Testis (tissue), 3 donors: Measurements from ENCODE around the gene SRXN1. TPM values are rescaled to one million over a fixed set of nuclear protein-coding genes. Genes with fewer than 3 reads are reported as not detected.
A peak's percentile ranks its signal among the peaks of the same experiment; 100 is the strongest.

Source experiments
- DNase-seq: peaks from one replicate; pipeline ENCODE4 v3.0.0-alpha.2; 2019
- H3K27ac ChIP-seq, 2 donors: fragments of 200-600 bp; sonication (generic); one replicate each; pipeline ENCODE4 v1.5.1; 2019
- H3K27me3 ChIP-seq: fragments of 200-600 bp; sonication (generic); one replicate; pipeline ENCODE4 v1.5.1; 2019
- H3K36me3 ChIP-seq: fragments of 200-600 bp; sonication (generic); one replicate; pipeline ENCODE4 v1.5.1; 2017; ENCODE audit warnings: low read depth; ENCODE audit errors: missing control alignments
- H3K4me1 ChIP-seq: fragments of 200-600 bp; sonication (generic); one replicate; pipeline ENCODE4 v1.5.1; 2019
- H3K4me3 ChIP-seq, 2 donors: fragments of 200-600 bp; sonication (generic); one replicate each; pipeline ENCODE4 v1.5.1; 2017 to 2019
- H3K9me3 ChIP-seq: fragments of 200-600 bp; sonication (generic); one replicate; pipeline ENCODE4 v1.5.1; 2017
- POLR2A ChIP-seq: fragments of 450-650 bp; IDR thresholded peaks from one replicate; pipeline ENCODE4 v1.6.1; 2017; ENCODE audit warnings: antibody characterized with exemption, mild to moderate bottlenecking, moderate library complexity
- WGBS, 2 donors: methylation state at CpG; one replicate each; pipeline ENCODE4 v1.1.5; 2018; 5-methylcytosine and 5-hydroxymethylcytosine counted together
- intact Hi-C: fragments of 100-400 bp; cut with DNase I; formaldehyde crosslinking; loops from one replicate; pipeline ENCODE4 v1.15.1; 2023; ENCODE audit warnings: low total_unique reads
- polyA plus RNA-seq: library from polyadenylated mRNA; stranded (reverse); fragments of 350-450 nt; fragmentation: Illumina TruSeq; extraction: RNeasy Lipid Tissue Mini Kit (QIAGEN cat#74804); gene quantifications from one replicate; pipeline ENCODE4 v1.2.3, GENCODE V29; 2014; ENCODE audit warnings: low read depth, low replicate concordance; ENCODE audit not compliant: insufficient read depth
- total RNA-seq, 2 donors: library from RNA; depleted of rRNA; stranded (reverse); fragments of >200 nt; gene quantifications; one replicate each; pipeline ENCODE4 v1.2.3, GENCODE V29; 2016
- TF ChIP-seq, protein P1 (sequence below), 3 experiments: fragments of 450-650 bp in 2 of 3; fragments of 200-600 bp in 1 of 3; sonication (generic) in 1 of 3; IDR thresholded peaks; one replicate each; pipeline ENCODE4 v1.5.1; 2016 to 2019; ENCODE audit warnings: antibody characterized with exemption in 3 of 3, mild to moderate bottlenecking in 2 of 3, moderate library complexity in 1 of 3

The SRXN1 gene
- total and polyA plus RNA-seq, 3 donors from 2014 or later, result 20.6 to 29.8 (median 26.9) TPM

GRCh38 chr20:676315-676937 lies 23.4 kb upstream of the SRXN1 start:
- WGBS, 2 donors, result 1 to 2% methylated on average over 23 to 24 of the region's 24 CpGs

DNA sequence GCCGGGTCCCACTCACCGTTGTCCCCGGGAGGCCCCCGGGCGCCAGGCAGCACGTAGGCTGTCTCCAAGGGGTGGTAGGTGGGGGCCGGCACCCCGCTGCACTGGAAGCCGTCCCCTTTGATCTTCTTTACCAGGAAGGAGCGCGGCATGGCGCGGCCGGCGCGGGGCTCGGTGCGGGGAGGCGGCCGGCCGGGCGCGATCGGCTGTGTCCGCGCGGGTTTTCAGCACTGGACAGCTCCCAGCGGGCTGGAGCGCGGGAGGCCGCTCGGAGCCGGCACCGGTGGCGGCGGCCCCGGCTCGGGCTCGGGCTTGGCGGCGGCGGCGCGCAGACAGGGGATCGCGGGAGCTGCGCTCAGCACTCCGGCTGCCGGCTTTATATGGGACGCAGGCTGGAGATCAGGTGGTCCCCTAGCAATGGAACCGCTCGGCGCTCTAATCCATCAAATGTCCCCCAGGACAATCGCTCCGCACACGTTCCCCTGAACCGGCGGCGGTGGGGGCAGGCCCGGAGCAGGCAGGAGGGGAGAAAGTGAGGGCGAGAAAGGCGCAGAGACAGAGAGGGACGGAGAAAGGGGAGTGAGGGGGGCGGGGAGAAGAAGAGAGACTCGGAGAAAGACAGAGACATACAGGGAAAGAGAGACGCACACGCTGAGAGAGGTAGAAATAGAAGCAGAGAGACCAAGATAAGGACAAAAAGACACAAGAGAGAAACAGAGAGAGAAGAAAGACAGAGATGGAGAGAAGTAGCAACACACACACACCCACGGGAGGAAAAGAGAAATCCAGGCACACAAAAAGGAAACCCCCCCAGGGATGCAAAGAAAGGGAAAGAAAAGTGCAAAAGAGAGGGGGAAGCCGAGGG lies 22.7 kb upstream of the SRXN1 start, which contains the start of gene SCRT2:
SCRT2 (minus strand) TSS at position 350 of the 862 bp plus-strand sequence; CDS start at position 149, 201 bp downstream.
- Histone ChIP-seq H3K36me3 (no peaks in the 10 kb centered on the region), H3K27me3 (no peaks in the 10 kb centered on the region), H3K4me1 (peaks cover 9% of the 10 kb centered on the region), H3K9me3 (no peaks in the 10 kb centered on the region), H3K4me3 (peak within 1 kb of the TSS in 1 of 2 donors; percentile 17), H3K27ac (no peak within 1 kb of the TSS)
- 0 to 1% methylated on average over 27 to 45 of the region's 69 CpGs for WGBS, 2 donors
- DNase-seq, result peak; percentile 82
- TF ChIP-seq POLR2A, result no peak
- TF ChIP-seq, protein P1, sequence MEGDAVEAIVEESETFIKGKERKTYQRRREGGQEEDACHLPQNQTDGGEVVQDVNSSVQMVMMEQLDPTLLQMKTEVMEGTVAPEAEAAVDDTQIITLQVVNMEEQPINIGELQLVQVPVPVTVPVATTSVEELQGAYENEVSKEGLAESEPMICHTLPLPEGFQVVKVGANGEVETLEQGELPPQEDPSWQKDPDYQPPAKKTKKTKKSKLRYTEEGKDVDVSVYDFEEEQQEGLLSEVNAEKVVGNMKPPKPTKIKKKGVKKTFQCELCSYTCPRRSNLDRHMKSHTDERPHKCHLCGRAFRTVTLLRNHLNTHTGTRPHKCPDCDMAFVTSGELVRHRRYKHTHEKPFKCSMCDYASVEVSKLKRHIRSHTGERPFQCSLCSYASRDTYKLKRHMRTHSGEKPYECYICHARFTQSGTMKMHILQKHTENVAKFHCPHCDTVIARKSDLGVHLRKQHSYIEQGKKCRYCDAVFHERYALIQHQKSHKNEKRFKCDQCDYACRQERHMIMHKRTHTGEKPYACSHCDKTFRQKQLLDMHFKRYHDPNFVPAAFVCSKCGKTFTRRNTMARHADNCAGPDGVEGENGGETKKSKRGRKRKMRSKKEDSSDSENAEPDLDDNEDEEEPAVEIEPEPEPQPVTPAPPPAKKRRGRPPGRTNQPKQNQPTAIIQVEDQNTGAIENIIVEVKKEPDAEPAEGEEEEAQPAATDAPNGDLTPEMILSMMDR (IDR thresholded peaks at IDR 0.05), result no peak
- intact Hi-C loops, result loop anchor here (5.0 kb wide), 1 partner anchor 287 kb away; no protein-coding TSS in a partner anchor

More at GRCh38 chr20:676315-676937, 23.4 kb upstream of the SRXN1 start:
- intact Hi-C loops, result loop anchor here (5.0 kb wide), 1 partner anchor 286 kb away; no protein-coding TSS in a partner anchor
- DNase-seq, result no peak
- Histone ChIP-seq H3K27me3 (no peaks in the 10 kb centered on the region), H3K4me3 (no peak overlapping the region), H3K4me1 (peaks cover 9% of the 10 kb centered on the region), H3K36me3 (no peaks in the 10 kb centered on the region), H3K9me3 (no peaks in the 10 kb centered on the region), H3K27ac (no peak overlapping the region)
- TF ChIP-seq POLR2A, result no peak
- TF ChIP-seq, protein P1 (IDR thresholded peaks at IDR 0.05), result no peak

DNA sequence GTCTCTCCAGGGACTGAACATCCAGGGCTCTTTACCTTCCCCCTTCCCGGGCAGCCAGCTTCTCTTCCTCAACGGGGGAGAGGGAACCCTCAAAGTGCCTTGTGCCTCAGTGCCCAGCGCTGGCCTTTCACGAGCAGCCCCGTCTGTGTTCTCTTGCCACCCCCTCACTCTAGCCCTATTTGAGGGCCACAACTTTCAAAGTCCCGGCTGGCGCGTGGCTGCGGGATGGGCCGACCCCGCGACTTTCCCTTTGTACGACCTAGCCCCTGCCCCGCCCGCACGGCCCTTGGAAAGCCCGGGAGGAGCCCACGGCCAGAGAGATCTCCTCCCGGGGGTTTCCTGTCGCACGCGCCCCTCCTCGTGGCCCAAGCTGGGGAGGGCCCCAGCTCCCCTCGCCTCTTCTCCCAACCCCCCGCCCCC lies 22.0 kb upstream of the SRXN1 start:
- Histone ChIP-seq H3K27me3 (no peaks in the 10 kb centered on the region), H3K4me1 (peaks cover 9% of the 10 kb centered on the region), H3K4me3 (peak overlapping the region in 1 of 2 donors; percentile 17), H3K9me3 (no peaks in the 10 kb centered on the region), H3K36me3 (no peaks in the 10 kb centered on the region), H3K27ac (no peak overlapping the region)
- intact Hi-C loops, result loop anchor here (5.0 kb wide), 1 partner anchor 287 kb away; no protein-coding TSS in a partner anchor
- TF ChIP-seq, protein P1 (IDR thresholded peaks at IDR 0.05), result no peak
- no peak for TF ChIP-seq POLR2A
- WGBS, 2 donors, result 2 to 5% methylated on average over 21 to 24 of the region's 25 CpGs
- no peak for DNase-seq

DNA sequence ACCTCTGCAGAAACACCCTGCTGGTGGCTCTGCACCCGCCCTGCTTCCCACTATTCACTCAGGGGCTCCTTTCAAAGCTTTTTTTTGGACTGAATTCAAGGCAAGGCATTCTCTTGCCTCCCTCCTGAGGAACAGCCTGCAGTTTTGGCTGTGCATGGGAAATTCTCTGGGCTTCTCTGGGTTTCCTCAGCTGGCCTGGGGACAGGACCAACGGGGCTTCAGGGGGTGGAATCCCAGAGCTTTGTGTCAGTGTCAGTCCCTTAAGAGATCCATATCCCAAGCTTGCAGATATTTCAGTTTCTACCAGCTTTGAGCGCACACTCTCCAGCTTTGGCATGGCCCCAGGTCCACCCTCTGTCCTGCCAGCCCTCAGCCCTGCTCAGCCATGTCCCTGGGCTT lies 20.6 kb upstream of the SRXN1 start:
- DNase-seq, result no peak
- peaks cover 9% of the 10 kb centered on the region for H3K4me1 ChIP-seq
- intact Hi-C loops, result no loop called here

More for the DNA sequence above, 20.6 kb upstream of the SRXN1 start:
- H3K9me3 ChIP-seq, result no peaks in the 10 kb centered on the region
- no peaks in the 10 kb centered on the region for H3K27me3 ChIP-seq
- H3K4me3 ChIP-seq, result no peak overlapping the region
- TF ChIP-seq POLR2A, result no peak
- TF ChIP-seq, protein P1 (IDR thresholded peaks at IDR 0.05), result no peak
- no peak overlapping the region for H3K27ac ChIP-seq
- WGBS, 2 donors, result 48 to 51% methylated on average over 3 of the region's 3 CpGs
- H3K36me3 ChIP-seq, result no peaks in the 10 kb centered on the region
